GM15510 (cell line): Measurements from ENCODE around the gene CPB2.

Experiments
- POLR2A ChIP-seq: IDR thresholded peaks from 3 replicates; pipeline ENCODE4 v1.6.1; 2011; ENCODE audit warnings: borderline replicate concordance; ENCODE audit not compliant: insufficient read length; ENCODE audit errors: extremely low read depth

Gene CPB2

GRCh38 chr13:46088821-46089562 is 15.8 kb downstream of the CPB2 start:
- no peak for TF ChIP-seq POLR2A

- no peak for TF ChIP-seq POLR2A
Measured at GRCh38 chr13:46087481-46087880, 17.4 kb downstream of the CPB2 start.

GRCh38 chr13:46086985-46087384 is 17.8 kb downstream of the CPB2 start:
- no peak for TF ChIP-seq POLR2A

- TF ChIP-seq POLR2A: no peak
Measured at GRCh38 chr13:46086421-46086922, 18.4 kb downstream of the CPB2 start.

GRCh38 chr13:46085737-46086136 is 19.1 kb downstream of the CPB2 start:
- TF ChIP-seq POLR2A: no peak

GRCh38 chr13:46082324-46082723 is 22.5 kb downstream of the CPB2 start:
- no peak for TF ChIP-seq POLR2A

GRCh38 chr13:46079770-46080169 is 25.1 kb downstream of the CPB2 start:
- no peak for TF ChIP-seq POLR2A

- no peak for TF ChIP-seq POLR2A
Measured at GRCh38 chr13:46077265-46077664, 27.6 kb downstream of the CPB2 start.

- no peak for TF ChIP-seq POLR2A
Measured at GRCh38 chr13:46076827-46077226, 28.0 kb downstream of the CPB2 start.

- no peak for TF ChIP-seq POLR2A
Measured at GRCh38 chr13:46075811-46076210, 29.0 kb downstream of the CPB2 start.

- TF ChIP-seq POLR2A: no peak
Measured at GRCh38 chr13:46071590-46072249, 33.1 kb downstream of the CPB2 start.

- no peak for TF ChIP-seq POLR2A
Measured at GRCh38 chr13:46063292-46063691, 41.5 kb downstream of the CPB2 start.

- TF ChIP-seq POLR2A: no peak
Measured at GRCh38 chr13:46062185-46062584, 42.6 kb downstream of the CPB2 start.

GRCh38 chr13:46059405-46059804 is 45.4 kb downstream of the CPB2 start:
- TF ChIP-seq POLR2A: no peak

GRCh38 chr13:46058268-46058667 is 46.6 kb downstream of the CPB2 start:
- TF ChIP-seq POLR2A: no peak
